Colonic mucosa (tissue), 4 donors: Measurements from ENCODE around the gene LGALS3BP. TPM values are rescaled to one million over a fixed set of nuclear protein-coding genes. Genes with fewer than 3 reads are reported as not detected.

Source experiments
- DNase-seq: peaks from one replicate; pipeline ENCODE4 v3.0.0-alpha.2; 2020
- H3K27ac ChIP-seq: fragments of 200-600 bp; one replicate; pipeline ENCODE4 v1.8.0; 2021
- H3K27me3 ChIP-seq: fragments of 200-600 bp; one replicate; pipeline ENCODE4 v1.8.0; 2021
- H3K36me3 ChIP-seq: fragments of 200-600 bp; one replicate; pipeline ENCODE4 v1.8.0; 2021
- H3K4me1 ChIP-seq: fragments of 200-600 bp; one replicate; pipeline ENCODE4 v1.8.0; 2021; ENCODE audit warnings: mild to moderate bottlenecking
- H3K4me3 ChIP-seq: fragments of 200-600 bp; one replicate; pipeline ENCODE4 v1.8.0; 2021
- H3K9ac ChIP-seq, 2 donors: one replicate each; pipeline ENCODE4 v1.7.0; 2013; ENCODE audit warnings: control low read depth in 2 of 2, low read depth in 2 of 2, low read length in 2 of 2
- H3K9me3 ChIP-seq: fragments of 200-600 bp; one replicate; pipeline ENCODE4 v1.8.0; 2021
- intact Hi-C: fragments of 100-400 bp; cut with DNase I; formaldehyde crosslinking; loops from one replicate; pipeline ENCODE4 v1.14.1; 2022
- total RNA-seq, 2 donors: library from RNA; stranded (reverse); fragmentation: NEBNext Ultra II Directional in 1 of 2; extraction: Animal tissue kit (Norgen Biotek cat#: 25700) in 1 of 2; gene quantifications; one replicate each; pipeline ENCODE4 v1.2.1, GENCODE V29; 2021
- TF ChIP-seq, protein P1 (sequence below): fragments of 200-600 bp; IDR thresholded peaks from one replicate; pipeline ENCODE4 v1.8.0; 2022; ENCODE audit warnings: antibody characterized with exemption, mild to moderate bottlenecking
- donor health status: healthy.
- donor health status: DM: no; HTN: no; CAD: no.
- donor health status: DM: no; HTN: no; CAD: no.

The LGALS3BP gene
- total RNA-seq, 2 donors from 2014 or later = 635 to 674 TPM

DNA sequence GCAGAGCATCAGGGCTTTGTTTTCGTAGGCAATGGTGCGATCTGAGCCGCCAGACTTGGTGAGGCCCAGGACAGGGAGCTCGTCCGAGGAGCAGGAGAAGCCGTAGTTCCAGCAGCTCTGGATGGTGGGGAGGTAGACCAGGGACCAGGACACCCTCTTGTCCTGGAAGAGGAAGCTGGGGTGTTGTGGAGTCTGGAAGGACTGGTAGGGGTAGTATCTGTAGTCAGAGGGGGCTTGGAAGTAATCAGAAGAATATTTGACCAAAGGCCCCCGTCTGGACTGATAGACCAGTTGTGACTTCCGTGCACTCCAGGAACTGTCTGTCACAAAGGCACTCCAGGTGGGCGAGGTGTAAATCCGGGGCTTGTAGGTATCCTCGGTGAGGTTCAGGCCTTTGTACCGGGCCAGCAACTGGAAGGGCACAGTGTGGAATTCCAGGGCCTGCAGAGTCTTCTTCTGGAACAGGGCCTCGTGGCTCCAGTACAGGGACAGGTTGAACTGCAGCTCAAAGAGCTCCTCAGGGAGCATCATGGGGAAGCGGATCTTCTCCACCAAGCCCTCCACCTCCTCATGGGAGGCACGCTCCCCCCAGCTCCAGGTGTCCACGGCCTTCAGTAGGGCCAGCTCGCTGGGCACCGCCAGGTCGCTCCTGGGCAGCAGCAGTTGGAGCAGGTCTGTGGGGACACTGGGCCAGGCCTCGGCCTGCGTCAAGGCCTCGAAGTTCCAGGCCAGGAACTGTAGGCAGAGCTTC is 7.8 kb downstream of the LGALS3BP start:
- no peak overlapping the region for H3K4me3 ChIP-seq
- TF ChIP-seq, protein P1, sequence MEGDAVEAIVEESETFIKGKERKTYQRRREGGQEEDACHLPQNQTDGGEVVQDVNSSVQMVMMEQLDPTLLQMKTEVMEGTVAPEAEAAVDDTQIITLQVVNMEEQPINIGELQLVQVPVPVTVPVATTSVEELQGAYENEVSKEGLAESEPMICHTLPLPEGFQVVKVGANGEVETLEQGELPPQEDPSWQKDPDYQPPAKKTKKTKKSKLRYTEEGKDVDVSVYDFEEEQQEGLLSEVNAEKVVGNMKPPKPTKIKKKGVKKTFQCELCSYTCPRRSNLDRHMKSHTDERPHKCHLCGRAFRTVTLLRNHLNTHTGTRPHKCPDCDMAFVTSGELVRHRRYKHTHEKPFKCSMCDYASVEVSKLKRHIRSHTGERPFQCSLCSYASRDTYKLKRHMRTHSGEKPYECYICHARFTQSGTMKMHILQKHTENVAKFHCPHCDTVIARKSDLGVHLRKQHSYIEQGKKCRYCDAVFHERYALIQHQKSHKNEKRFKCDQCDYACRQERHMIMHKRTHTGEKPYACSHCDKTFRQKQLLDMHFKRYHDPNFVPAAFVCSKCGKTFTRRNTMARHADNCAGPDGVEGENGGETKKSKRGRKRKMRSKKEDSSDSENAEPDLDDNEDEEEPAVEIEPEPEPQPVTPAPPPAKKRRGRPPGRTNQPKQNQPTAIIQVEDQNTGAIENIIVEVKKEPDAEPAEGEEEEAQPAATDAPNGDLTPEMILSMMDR = no peak

DNA sequence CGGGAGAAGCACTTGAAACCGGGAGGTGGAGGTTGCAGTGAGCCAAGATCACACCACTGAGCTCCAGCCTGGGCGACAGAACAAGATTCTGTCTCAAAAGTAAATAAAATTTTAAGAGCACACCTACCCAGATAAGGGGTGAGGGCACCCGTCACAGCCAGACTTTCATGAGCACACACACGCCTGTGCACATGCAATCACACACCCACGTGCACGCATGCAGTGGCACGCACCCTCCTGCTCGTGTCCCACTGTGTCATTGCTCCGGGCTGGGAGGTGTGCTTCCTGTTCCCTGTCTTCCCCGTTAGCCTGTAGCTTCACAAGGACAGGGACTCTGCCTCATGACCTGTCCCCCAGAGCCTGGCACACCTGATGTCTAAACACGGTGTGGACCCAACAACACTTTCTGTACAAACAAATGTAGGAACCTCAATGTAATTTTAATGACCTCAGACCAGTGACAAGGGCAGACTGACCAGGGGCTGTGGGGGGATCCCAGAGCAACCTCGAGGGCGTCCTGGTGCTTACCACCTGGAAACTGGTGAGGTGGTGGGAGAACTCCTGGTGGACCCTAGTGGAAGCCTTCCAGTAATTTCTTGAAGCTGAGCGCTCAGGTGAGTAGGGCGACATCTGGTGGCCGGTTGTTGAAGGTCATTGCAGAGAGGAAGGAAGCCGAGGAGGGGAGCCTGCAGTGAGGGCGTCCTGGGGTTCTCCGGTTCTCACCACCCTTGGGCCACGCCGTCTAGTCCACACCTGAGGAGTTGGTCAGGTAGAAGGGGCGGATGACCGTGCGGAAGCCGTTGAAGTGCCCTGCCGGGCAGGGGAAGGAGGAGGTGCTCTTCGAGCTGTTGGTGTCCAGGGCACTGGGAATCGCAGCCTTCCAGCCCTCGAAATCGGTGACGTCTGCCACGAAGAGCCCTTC is 8.6 kb downstream of the LGALS3BP start:
- Histone ChIP-seq H3K9ac (peak overlapping the region in 1 of 2 donors; percentile 22), H3K27me3 (no peaks in the 10 kb centered on the region), H3K9me3 (no peaks in the 10 kb centered on the region), H3K4me3 (no peak overlapping the region), H3K27ac (no peak overlapping the region), H3K4me1 (peaks cover 9% of the 10 kb centered on the region), H3K36me3 (no peaks in the 10 kb centered on the region)
- peak; percentile 87 for DNase-seq
- intact Hi-C loops = loop anchor here (1.0 to 5.0 kb wide), 2 partner anchors 105 to 474 kb away; no protein-coding TSS in a partner anchor
- TF ChIP-seq, protein P1 = peak; percentile 84

More for the DNA sequence above, 7.8 kb downstream of the LGALS3BP start:
- Histone ChIP-seq H3K4me1 (peaks cover 16% of the 10 kb centered on the region), H3K27me3 (no peaks in the 10 kb centered on the region), H3K9ac (no peak overlapping the region), H3K9me3 (no peaks in the 10 kb centered on the region), H3K36me3 (no peaks in the 10 kb centered on the region), H3K27ac (no peak overlapping the region)
- no peak for DNase-seq
- intact Hi-C loops = loop anchor here (1.0 to 5.0 kb wide), 2 partner anchors 106 to 475 kb away; no protein-coding TSS in a partner anchor

DNA sequence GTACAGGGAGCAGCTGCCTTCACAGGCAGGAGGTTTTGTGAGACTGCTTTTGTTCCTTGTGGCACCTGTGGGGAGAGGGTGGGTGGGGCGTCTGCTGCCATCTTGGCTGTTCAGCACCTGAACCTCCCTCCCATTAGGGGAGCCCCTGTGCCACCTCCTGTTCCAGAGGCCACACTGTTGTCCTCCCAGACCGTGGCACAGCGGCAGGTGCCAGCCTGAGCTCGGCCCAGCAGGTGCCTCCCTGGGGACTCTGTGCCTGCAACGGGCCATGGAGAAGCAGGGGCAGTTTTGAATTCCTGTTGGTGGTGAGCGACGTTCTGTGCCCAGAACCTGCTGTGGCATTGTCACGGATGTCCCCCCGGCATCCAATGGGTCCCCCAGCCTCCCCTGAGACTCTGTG is 9.9 kb downstream of the LGALS3BP start:
- TF ChIP-seq, protein P1 = no peak
- no peak overlapping the region for H3K9ac ChIP-seq
- H3K9me3 ChIP-seq = no peaks in the 10 kb centered on the region
- H3K27me3 ChIP-seq = no peaks in the 10 kb centered on the region
- DNase-seq = no peak
- H3K4me3 ChIP-seq = no peak overlapping the region
- intact Hi-C loops = loop anchor here (5.0 kb wide), 1 partner anchor 473 kb away; no protein-coding TSS in a partner anchor
- no peak overlapping the region for H3K27ac ChIP-seq
- H3K4me1 ChIP-seq = peaks cover 4% of the 10 kb centered on the region
- no peaks in the 10 kb centered on the region for H3K36me3 ChIP-seq

DNA sequence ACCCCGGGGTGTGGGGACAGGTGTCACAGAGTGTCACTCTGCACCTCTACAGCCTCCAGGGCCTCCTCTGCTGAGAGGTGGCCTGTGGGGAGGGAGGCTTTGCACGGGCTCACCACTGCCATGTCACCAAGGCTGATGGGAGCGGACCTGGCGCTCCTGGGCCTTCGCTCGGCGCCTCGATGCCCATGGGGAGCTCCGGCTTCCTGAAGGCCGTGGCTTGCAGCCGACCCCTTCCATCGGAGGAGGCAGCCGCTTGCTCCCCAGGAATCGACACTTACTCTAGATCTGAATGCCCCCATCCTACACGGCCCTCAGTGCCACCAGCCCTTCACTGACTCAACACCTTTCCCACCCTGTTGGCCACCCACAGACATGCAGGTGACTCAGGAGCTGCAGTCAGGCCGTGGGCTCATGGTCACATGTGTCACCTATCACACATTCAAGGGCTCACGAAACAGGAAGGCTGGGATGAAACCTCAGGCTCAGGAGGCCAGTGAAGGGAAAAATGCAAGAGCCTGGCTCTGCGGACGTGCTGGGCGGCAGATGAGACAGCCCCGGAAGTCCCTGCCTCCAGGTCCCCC is 11.9 kb downstream of the LGALS3BP start:
- Histone ChIP-seq H3K4me1 (peaks cover 4% of the 10 kb centered on the region), H3K4me3 (no peak overlapping the region), H3K27me3 (no peaks in the 10 kb centered on the region), H3K9ac (no peak overlapping the region), H3K27ac (no peak overlapping the region), H3K36me3 (no peaks in the 10 kb centered on the region), H3K9me3 (no peaks in the 10 kb centered on the region)
- no peak for DNase-seq
- intact Hi-C loops = no loop called here
- TF ChIP-seq, protein P1 = no peak

DNA sequence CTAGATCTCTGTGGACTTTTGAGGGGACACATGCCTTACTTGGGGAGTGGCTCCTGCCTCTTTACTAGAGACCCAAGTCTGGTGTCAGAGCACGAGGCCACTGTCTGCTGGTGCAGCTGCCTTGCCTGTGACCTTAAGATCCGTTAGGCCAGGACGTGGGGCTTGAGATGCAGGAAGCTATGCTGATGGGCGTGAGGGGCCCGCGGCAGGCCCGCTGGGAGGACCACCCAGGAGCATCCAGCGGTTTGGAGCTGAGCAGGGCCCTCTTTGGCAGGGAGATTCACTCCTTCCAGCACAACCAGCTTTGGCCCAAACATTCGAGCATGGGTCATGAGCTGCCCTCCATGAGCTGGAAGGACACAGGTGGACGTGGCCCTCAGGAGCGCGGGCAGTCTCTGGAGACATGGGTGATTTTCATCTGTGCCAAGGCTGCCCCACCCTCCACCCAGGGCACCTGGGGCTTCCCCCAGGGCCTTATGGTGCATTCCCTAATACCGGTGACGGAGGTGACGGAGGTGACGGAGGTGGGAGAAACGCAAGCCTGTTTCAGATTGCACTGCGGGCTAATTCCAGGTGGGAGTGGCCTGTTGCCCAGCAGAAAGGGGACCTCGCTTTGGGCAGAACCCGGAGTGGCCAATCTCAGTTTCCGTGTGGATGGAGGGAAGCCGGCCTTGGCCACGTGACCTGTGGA is 12.7 kb downstream of the LGALS3BP start:
- Histone ChIP-seq H3K27me3 (no peaks in the 10 kb centered on the region), H3K27ac (no peak overlapping the region), H3K36me3 (no peaks in the 10 kb centered on the region), H3K9ac (no peak overlapping the region), H3K9me3 (no peaks in the 10 kb centered on the region), H3K4me3 (no peak overlapping the region), H3K4me1 (peaks cover 4% of the 10 kb centered on the region)
- intact Hi-C loops = no loop called here
- TF ChIP-seq, protein P1 = no peak
- DNase-seq = no peak
